HCT116 (cell line): ENCODE data around the gene HIBADH. TPM values are rescaled to one million over a fixed set of nuclear protein-coding genes. Genes with fewer than 3 reads are reported as not detected.

Experiments used
- ATAC-seq: fragments of 200-7000 bp; cut with Tn5 transposase; 2 replicates; pipeline ENCODE4 v1.9.1; 2020; ENCODE audit warnings: mild to moderate bottlenecking, moderate library complexity
- BruUV-seq: library from RNA; stranded (reverse); fragments of 400-500 nt; replicated peaks from 2 replicates; lab custom pipeline; 2021; lab: Mats Ljungman, UMichigan
- CTCF ChIA-PET: fragments of 300-600 bp; sonication (Branson Sonifier 250); formaldehyde crosslinking; loops from one replicate; lab custom pipeline; 2021; ENCODE audit warnings: antibody characterized with exemption; lab: Charles Lee
- POLR2A ChIA-PET: fragments of 300-600, 350-600 bp; sonication (Branson Sonifier 250); formaldehyde crosslinking; loops from one replicate; lab custom pipeline; 2021; ENCODE audit warnings: antibody characterized with exemption; lab: Charles Lee
- RAD21 ChIA-PET, 2 experiments: fragments of 300-600 bp; sonication (Branson Sonifier 250); formaldehyde crosslinking; loops; one replicate each; lab custom pipeline; 2023; ENCODE audit warnings: low total read pairs in 2 of 2; ENCODE audit not compliant: uncharacterized antibody in 2 of 2, unreplicated experiment in 2 of 2, low non-redundant PET in 1 of 2; lab: Charles Lee
- DNase-seq: peaks from one replicate; pipeline ENCODE4 v3.0.0-alpha.2; 2010; ENCODE audit warnings: low read depth, low spot score
- H2AFZ ChIP-seq: fragments of 200-600 bp; shearing (Covaris generic), sonication (generic); 2 replicates; pipeline ENCODE4 v1.6.1; 2017; ENCODE audit warnings: low read depth, mixed run types, mixed read lengths, antibody characterized with exemption, low read length; ENCODE audit not compliant: poor library complexity, severe bottlenecking
- H3K27ac ChIP-seq: 2 replicates; pipeline ENCODE4 v1.5.1; 2012; ENCODE audit warnings: low read depth, low read length
- H3K27me3 ChIP-seq: fragments of 200-600 bp; sonication (generic); 2 replicates; pipeline ENCODE4 v1.6.1; 2016; ENCODE audit warnings: mixed run types, low read length, mixed read lengths; ENCODE audit not compliant: insufficient read depth
- H3K36me3 ChIP-seq, 2 experiments: fragments of 200-500 bp in 1 of 2; fragments of 200-600 bp in 1 of 2; sonication (Bioruptor generic) in 1 of 2; sonication (generic) in 1 of 2; 2 replicates each; pipeline versions ENCODE4 v1.5.1 to v1.6.1; 2014 to 2016; ENCODE audit warnings: low read length in 2 of 2, inconsistent platforms in 1 of 2, mixed read lengths in 1 of 2, mixed run types in 1 of 2; ENCODE audit not compliant: insufficient read depth in 2 of 2, control insufficient read depth in 1 of 2
- H3K4me1 ChIP-seq, 2 experiments: fragments of 200-600 bp in 1 of 2; sonication (generic) in 1 of 2; 2 replicates each; pipeline versions ENCODE4 v1.5.1 to v1.6.1; 2012 to 2017; ENCODE audit warnings: low read length in 2 of 2, inconsistent platforms in 1 of 2, mild to moderate bottlenecking in 1 of 2, mixed read lengths in 1 of 2, mixed run types in 1 of 2, moderate library complexity in 1 of 2; ENCODE audit not compliant: insufficient read depth in 2 of 2, control insufficient read depth in 1 of 2
- H3K4me2 ChIP-seq: fragments of 200-600 bp; sonication (generic); 2 replicates; pipeline ENCODE4 v1.6.1; 2017; ENCODE audit warnings: mixed run types, low read length, mixed read lengths
- H3K4me3 ChIP-seq, 2 experiments: fragments of 200-600 bp in 1 of 2; sonication (generic) in 1 of 2; replicated peaks in 1 of 2; 2 replicates each; pipeline ENCODE4 v1.5.1; 2011 to 2016; ENCODE audit warnings: low read length in 2 of 2, control low read depth in 1 of 2, low read depth in 1 of 2, mild to moderate bottlenecking in 1 of 2, mixed read lengths in 1 of 2, mixed run types in 1 of 2
- H3K79me2 ChIP-seq: fragments of 200-600 bp; sonication (generic); 2 replicates; pipeline ENCODE4 v1.6.1; 2017; ENCODE audit warnings: mild to moderate bottlenecking, mixed run types, low read length, moderate library complexity, mixed read lengths; ENCODE audit not compliant: insufficient read depth
- H3K9ac ChIP-seq: fragments of 200-600 bp; sonication (generic); 2 replicates; pipeline ENCODE4 v1.6.1; 2016; ENCODE audit warnings: low read length, mixed read lengths
- H3K9me2 ChIP-seq: fragments of 200-600 bp; sonication (generic), shearing (Covaris generic); 2 replicates; pipeline ENCODE4 v1.6.1; 2017; ENCODE audit warnings: mixed run types, mild to moderate bottlenecking, moderate library complexity; ENCODE audit not compliant: insufficient read depth
- H3K9me3 ChIP-seq, 2 experiments: fragments of 200-500 bp in 1 of 2; fragments of 200-600 bp in 1 of 2; sonication (Bioruptor generic) in 1 of 2; sonication (generic) in 1 of 2; 2 replicates each; pipeline ENCODE4 v1.6.1; 2014 to 2017; ENCODE audit warnings: low read length in 2 of 2, mixed read lengths in 2 of 2, inconsistent platforms in 1 of 2, low read depth in 1 of 2, mild to moderate bottlenecking in 1 of 2, mixed run types in 1 of 2, moderate library complexity in 1 of 2; ENCODE audit not compliant: control insufficient read depth in 1 of 2, insufficient read depth in 1 of 2
- H4K20me1 ChIP-seq: fragments of 200-600 bp; sonication (generic), shearing (Covaris generic); 2 replicates; pipeline ENCODE4 v1.6.1; 2017; ENCODE audit warnings: mixed run types, mild to moderate bottlenecking, moderate library complexity; ENCODE audit not compliant: insufficient read depth
- CBX3 ChIP-seq: IDR thresholded peaks from 2 replicates; pipeline ENCODE4 v1.6.1; 2012; ENCODE audit warnings: low read depth
- EGR1 ChIP-seq: IDR thresholded peaks from 2 replicates; pipeline ENCODE4 v1.6.1; 2012; ENCODE audit warnings: low read depth
- ELF1 ChIP-seq: IDR thresholded peaks from 2 replicates; pipeline ENCODE4 v1.6.1; 2012; ENCODE audit warnings: low read depth, borderline replicate concordance
- EZH2 ChIP-seq: fragments of 200-600 bp; sonication (generic); IDR thresholded peaks from 2 replicates; pipeline ENCODE4 v1.6.1; 2017; ENCODE audit warnings: antibody characterized with exemption, mixed run types
- EZH2phosphoT487 ChIP-seq: fragments of 200-600 bp; IDR thresholded peaks from 2 replicates; pipeline ENCODE4 v1.6.1; 2018; ENCODE audit warnings: antibody characterized with exemption, borderline replicate concordance
- FOSL1 ChIP-seq: IDR thresholded peaks from 2 replicates; pipeline ENCODE4 v1.6.1; 2012; ENCODE audit warnings: low read depth
- JUND ChIP-seq: IDR thresholded peaks from 2 replicates; pipeline ENCODE4 v1.6.1; 2012
- MAX ChIP-seq: IDR thresholded peaks from 2 replicates; pipeline ENCODE4 v1.6.1; 2012
- POLR2A ChIP-seq: IDR thresholded peaks from 2 replicates; pipeline ENCODE4 v1.7.0; 2011; ENCODE audit warnings: borderline replicate concordance; ENCODE audit not compliant: insufficient read depth, insufficient read length; ENCODE audit errors: extremely low read depth
- SP1 ChIP-seq: IDR thresholded peaks from 2 replicates; pipeline ENCODE4 v1.6.1; 2012; ENCODE audit warnings: low read depth
- YY1 ChIP-seq: IDR thresholded peaks from 2 replicates; pipeline ENCODE4 v1.6.1; 2011; ENCODE audit warnings: low read length, low read depth, moderate library complexity, mild to moderate bottlenecking; ENCODE audit not compliant: insufficient replicate concordance; ENCODE audit errors: extremely low read depth
- ZFX ChIP-seq: fragments of 450-650 bp; IDR thresholded peaks from 2 replicates; pipeline ENCODE4 v1.6.1; 2017
- intact Hi-C: fragments of 100-400 bp; cut with micrococcal nuclease; formaldehyde crosslinking; loops from 2 replicates; pipeline ENCODE4 v1.10.0; 2022
- total RNA-seq: library from RNA; stranded (reverse); gene quantifications from one replicate; pipeline ENCODE4 v1.2.1, GENCODE V29; 2021; ENCODE audit not compliant: unreplicated experiment
- TF ChIP-seq, protein P1 (sequence below), 3 experiments: fragments of 200-600 bp in 1 of 3; sonication (generic) in 1 of 3; IDR thresholded peaks in 2 of 3; conservative IDR thresholded peaks in 1 of 3; 2 replicates each; pipeline ENCODE4 v1.5.1; 2012 to 2017; ENCODE audit warnings: low read depth in 2 of 3, low read length in 2 of 3, antibody characterized with exemption in 1 of 3, borderline replicate concordance in 1 of 3, control low read depth in 1 of 3, mild to moderate bottlenecking in 1 of 3, mixed read lengths in 1 of 3, mixed run types in 1 of 3, moderate library complexity in 1 of 3; ENCODE audit not compliant: insufficient read depth in 1 of 3

Gene HIBADH
- total RNA-seq, 1 experiment from 2014 or later = 32.4 TPM

- Histone ChIP-seq H3K27ac (no peak overlapping the region), H3K9me2 (no peaks in the 10 kb centered on the region), H2AFZ (no peak overlapping the region), H3K4me2 (no peak overlapping the region), H4K20me1 (no peaks in the 10 kb centered on the region; the same call in 1 of the 2 replicates), H3K4me1 (0 out of 4 replicates have a peak, but pooled peaks cover 0 to 3% of the 10 kb centered on the region in 2 experiments), H3K9me3 (no peaks in the 10 kb centered on the region), H3K9ac (no peak overlapping the region), H3K4me3 (no peak overlapping the region), H3K27me3 (no peaks in the 10 kb centered on the region), H3K79me2 (no peaks in the 10 kb centered on the region), H3K36me3 (no peaks in the 10 kb centered on the region)
- POLR2A ChIA-PET = no interaction called here
- CTCF ChIA-PET = no interaction called here
- TF ChIP-seq ZFX = no peak
- TF ChIP-seq, protein P1, sequence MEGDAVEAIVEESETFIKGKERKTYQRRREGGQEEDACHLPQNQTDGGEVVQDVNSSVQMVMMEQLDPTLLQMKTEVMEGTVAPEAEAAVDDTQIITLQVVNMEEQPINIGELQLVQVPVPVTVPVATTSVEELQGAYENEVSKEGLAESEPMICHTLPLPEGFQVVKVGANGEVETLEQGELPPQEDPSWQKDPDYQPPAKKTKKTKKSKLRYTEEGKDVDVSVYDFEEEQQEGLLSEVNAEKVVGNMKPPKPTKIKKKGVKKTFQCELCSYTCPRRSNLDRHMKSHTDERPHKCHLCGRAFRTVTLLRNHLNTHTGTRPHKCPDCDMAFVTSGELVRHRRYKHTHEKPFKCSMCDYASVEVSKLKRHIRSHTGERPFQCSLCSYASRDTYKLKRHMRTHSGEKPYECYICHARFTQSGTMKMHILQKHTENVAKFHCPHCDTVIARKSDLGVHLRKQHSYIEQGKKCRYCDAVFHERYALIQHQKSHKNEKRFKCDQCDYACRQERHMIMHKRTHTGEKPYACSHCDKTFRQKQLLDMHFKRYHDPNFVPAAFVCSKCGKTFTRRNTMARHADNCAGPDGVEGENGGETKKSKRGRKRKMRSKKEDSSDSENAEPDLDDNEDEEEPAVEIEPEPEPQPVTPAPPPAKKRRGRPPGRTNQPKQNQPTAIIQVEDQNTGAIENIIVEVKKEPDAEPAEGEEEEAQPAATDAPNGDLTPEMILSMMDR (IDR thresholded peaks at IDR 0.05 in 2 of 3, conservative IDR thresholded peaks at IDR 0.05 in 1 of 3; ENCODE audit: borderline replicate concordance in 1 of 3, insufficient read depth in 1 of 3, low read depth in 2 of 3, low read length in 2 of 3) = no peak
- TF ChIP-seq FOSL1 = no peak
- no peak for TF ChIP-seq JUND
- no peak for TF ChIP-seq CBX3
- TF ChIP-seq EZH2 = no peak
- TF ChIP-seq ELF1 = no peak
- no peak for TF ChIP-seq EGR1
- no peak for TF ChIP-seq SP1
- no peak for TF ChIP-seq YY1
- TF ChIP-seq MAX = no peak
- TF ChIP-seq POLR2A = no peak
- no peak for TF ChIP-seq EZH2phosphoT487
- intact Hi-C loops = no loop called here
- DNase-seq (no peak), ATAC-seq (no peak)
- BruUV-seq = no TSS peak
- RAD21 ChIA-PET = no interaction called here
Observed at GRCh38 chr7:27608776-27609495, 53.7 kb downstream of the HIBADH start.
